ENCODE results near the gene MRPS23.

The MRPS23 gene

GRCh38 chr17:57879437-57880085 is 29.7 kb upstream of the MRPS23 start:
- DNase-seq (ENCODE audit: low spot score), result no peak

- DNase-seq (ENCODE audit: low spot score), result no peak
These were observed 28.0 kb upstream of the MRPS23 start for GRCh38 chr17:57877803-57878377.

GRCh38 chr17:57876866-57877237 is 27.0 kb upstream of the MRPS23 start:
- DNase-seq (ENCODE audit: low spot score), result no peak

GRCh38 chr17:57876023-57876865 is 26.4 kb upstream of the MRPS23 start:
- DNase-seq (ENCODE audit: low spot score), result no peak

- peak; percentile 75 for DNase-seq (ENCODE audit: low spot score)
These were observed 25.6 kb upstream of the MRPS23 start for GRCh38 chr17:57875290-57876022.

GRCh38 chr17:57874434-57875289 is 24.8 kb upstream of the MRPS23 start:
- DNase-seq (ENCODE audit: low spot score), result no peak

GRCh38 chr17:57874058-57874419 is 24.2 kb upstream of the MRPS23 start:
- DNase-seq (ENCODE audit: low spot score), result no peak

GRCh38 chr17:57873261-57874057 is 23.6 kb upstream of the MRPS23 start:
- DNase-seq (ENCODE audit: low spot score), result no peak

- DNase-seq (ENCODE audit: low spot score), result no peak
These were observed 22.7 kb upstream of the MRPS23 start for GRCh38 chr17:57872536-57872935.

GRCh38 chr17:57871863-57872262 is 22.0 kb upstream of the MRPS23 start:
- no peak for DNase-seq (ENCODE audit: low spot score)

GRCh38 chr17:57871155-57871554 is 21.3 kb upstream of the MRPS23 start:
- no peak for DNase-seq (ENCODE audit: low spot score)

GRCh38 chr17:57870283-57870635 is 20.4 kb upstream of the MRPS23 start:
- no peak for DNase-seq (ENCODE audit: low spot score)

GRCh38 chr17:57869617-57870282 is 19.9 kb upstream of the MRPS23 start:
- no peak for DNase-seq (ENCODE audit: low spot score)

- DNase-seq (ENCODE audit: low spot score), result no peak
These were observed 19.2 kb upstream of the MRPS23 start for GRCh38 chr17:57868910-57869616.

- peak; percentile 63 for DNase-seq (ENCODE audit: low spot score)
These were observed 18.4 kb upstream of the MRPS23 start for GRCh38 chr17:57868007-57868909.

- DNase-seq (ENCODE audit: low spot score), result no peak
These were observed 17.3 kb upstream of the MRPS23 start for GRCh38 chr17:57867126-57867525.

- no peak for DNase-seq (ENCODE audit: low spot score)
These were observed 16.9 kb upstream of the MRPS23 start for GRCh38 chr17:57866723-57867122.

GRCh38 chr17:57866319-57866718 is 16.5 kb upstream of the MRPS23 start:
- no peak for DNase-seq (ENCODE audit: low spot score)

- DNase-seq (ENCODE audit: low spot score), result no peak
These were observed 14.4 kb upstream of the MRPS23 start for GRCh38 chr17:57864273-57864672.

Measured in LoVo (cell line).